HCT116 (cell line): ENCODE results near the gene C9orf152. TPM values are rescaled to one million over a fixed set of nuclear protein-coding genes. Genes with fewer than 3 reads are reported as not detected.

Experiments used
- ATAC-seq: fragments of 200-7000 bp; cut with Tn5 transposase; 2 replicates; pipeline ENCODE4 v1.9.1; 2020; ENCODE audit warnings: mild to moderate bottlenecking, moderate library complexity
- BruUV-seq: library from RNA; stranded (reverse); fragments of 400-500 nt; replicated peaks from 2 replicates; lab custom pipeline; 2021; lab: Mats Ljungman, UMichigan
- CTCF ChIA-PET: fragments of 300-600 bp; sonication (Branson Sonifier 250); formaldehyde crosslinking; loops from one replicate; lab custom pipeline; 2021; ENCODE audit warnings: antibody characterized with exemption; lab: Charles Lee
- POLR2A ChIA-PET: fragments of 300-600, 350-600 bp; sonication (Branson Sonifier 250); formaldehyde crosslinking; loops from one replicate; lab custom pipeline; 2021; ENCODE audit warnings: antibody characterized with exemption; lab: Charles Lee
- RAD21 ChIA-PET, 2 experiments: fragments of 300-600 bp; sonication (Branson Sonifier 250); formaldehyde crosslinking; loops; one replicate each; lab custom pipeline; 2023; ENCODE audit warnings: low total read pairs in 2 of 2; ENCODE audit not compliant: uncharacterized antibody in 2 of 2, unreplicated experiment in 2 of 2, low non-redundant PET in 1 of 2; lab: Charles Lee
- DNase-seq: peaks from one replicate; pipeline ENCODE4 v3.0.0-alpha.2; 2010; ENCODE audit warnings: low read depth, low spot score
- H2AFZ ChIP-seq: fragments of 200-600 bp; shearing (Covaris generic), sonication (generic); 2 replicates; pipeline ENCODE4 v1.6.1; 2017; ENCODE audit warnings: low read depth, mixed run types, mixed read lengths, antibody characterized with exemption, low read length; ENCODE audit not compliant: poor library complexity, severe bottlenecking
- H3K27ac ChIP-seq: 2 replicates; pipeline ENCODE4 v1.5.1; 2012; ENCODE audit warnings: low read depth, low read length
- H3K27me3 ChIP-seq: fragments of 200-600 bp; sonication (generic); 2 replicates; pipeline ENCODE4 v1.6.1; 2016; ENCODE audit warnings: mixed run types, low read length, mixed read lengths; ENCODE audit not compliant: insufficient read depth
- H3K36me3 ChIP-seq, 2 experiments: fragments of 200-500 bp in 1 of 2; fragments of 200-600 bp in 1 of 2; sonication (Bioruptor generic) in 1 of 2; sonication (generic) in 1 of 2; 2 replicates each; pipeline versions ENCODE4 v1.5.1 to v1.6.1; 2014 to 2016; ENCODE audit warnings: low read length in 2 of 2, inconsistent platforms in 1 of 2, mixed read lengths in 1 of 2, mixed run types in 1 of 2; ENCODE audit not compliant: insufficient read depth in 2 of 2, control insufficient read depth in 1 of 2
- H3K4me1 ChIP-seq, 2 experiments: fragments of 200-600 bp in 1 of 2; sonication (generic) in 1 of 2; 2 replicates each; pipeline versions ENCODE4 v1.5.1 to v1.6.1; 2012 to 2017; ENCODE audit warnings: low read length in 2 of 2, inconsistent platforms in 1 of 2, mild to moderate bottlenecking in 1 of 2, mixed read lengths in 1 of 2, mixed run types in 1 of 2, moderate library complexity in 1 of 2; ENCODE audit not compliant: insufficient read depth in 2 of 2, control insufficient read depth in 1 of 2
- H3K4me2 ChIP-seq: fragments of 200-600 bp; sonication (generic); 2 replicates; pipeline ENCODE4 v1.6.1; 2017; ENCODE audit warnings: mixed run types, low read length, mixed read lengths
- H3K4me3 ChIP-seq, 2 experiments: fragments of 200-600 bp in 1 of 2; sonication (generic) in 1 of 2; replicated peaks in 1 of 2; 2 replicates each; pipeline ENCODE4 v1.5.1; 2011 to 2016; ENCODE audit warnings: low read length in 2 of 2, control low read depth in 1 of 2, low read depth in 1 of 2, mild to moderate bottlenecking in 1 of 2, mixed read lengths in 1 of 2, mixed run types in 1 of 2
- H3K79me2 ChIP-seq: fragments of 200-600 bp; sonication (generic); 2 replicates; pipeline ENCODE4 v1.6.1; 2017; ENCODE audit warnings: mild to moderate bottlenecking, mixed run types, low read length, moderate library complexity, mixed read lengths; ENCODE audit not compliant: insufficient read depth
- H3K9ac ChIP-seq: fragments of 200-600 bp; sonication (generic); 2 replicates; pipeline ENCODE4 v1.6.1; 2016; ENCODE audit warnings: low read length, mixed read lengths
- H3K9me2 ChIP-seq: fragments of 200-600 bp; sonication (generic), shearing (Covaris generic); 2 replicates; pipeline ENCODE4 v1.6.1; 2017; ENCODE audit warnings: mixed run types, mild to moderate bottlenecking, moderate library complexity; ENCODE audit not compliant: insufficient read depth
- H3K9me3 ChIP-seq, 2 experiments: fragments of 200-500 bp in 1 of 2; fragments of 200-600 bp in 1 of 2; sonication (Bioruptor generic) in 1 of 2; sonication (generic) in 1 of 2; 2 replicates each; pipeline ENCODE4 v1.6.1; 2014 to 2017; ENCODE audit warnings: low read length in 2 of 2, mixed read lengths in 2 of 2, inconsistent platforms in 1 of 2, low read depth in 1 of 2, mild to moderate bottlenecking in 1 of 2, mixed run types in 1 of 2, moderate library complexity in 1 of 2; ENCODE audit not compliant: control insufficient read depth in 1 of 2, insufficient read depth in 1 of 2
- H4K20me1 ChIP-seq: fragments of 200-600 bp; sonication (generic), shearing (Covaris generic); 2 replicates; pipeline ENCODE4 v1.6.1; 2017; ENCODE audit warnings: mixed run types, mild to moderate bottlenecking, moderate library complexity; ENCODE audit not compliant: insufficient read depth
- EGR1 ChIP-seq: IDR thresholded peaks from 2 replicates; pipeline ENCODE4 v1.6.1; 2012; ENCODE audit warnings: low read depth
- FOSL1 ChIP-seq: IDR thresholded peaks from 2 replicates; pipeline ENCODE4 v1.6.1; 2012; ENCODE audit warnings: low read depth
- POLR2A ChIP-seq: IDR thresholded peaks from 2 replicates; pipeline ENCODE4 v1.7.0; 2011; ENCODE audit warnings: borderline replicate concordance; ENCODE audit not compliant: insufficient read depth, insufficient read length; ENCODE audit errors: extremely low read depth
- POLR2AphosphoS5 ChIP-seq: IDR thresholded peaks from 2 replicates; pipeline ENCODE4 v1.6.1; 2011; ENCODE audit warnings: mild to moderate bottlenecking, low read depth, low read length, moderate library complexity
- SIN3A ChIP-seq: IDR thresholded peaks from 2 replicates; pipeline ENCODE4 v1.6.1; 2012; ENCODE audit warnings: low read depth
- SRF ChIP-seq: IDR thresholded peaks from 2 replicates; pipeline ENCODE4 v1.6.1; 2012; ENCODE audit warnings: low read depth
- TCF7L2 ChIP-seq: IDR thresholded peaks from 2 replicates; pipeline ENCODE4 v1.7.0; 2011; ENCODE audit warnings: borderline replicate concordance, inconsistent platforms; ENCODE audit not compliant: insufficient read depth, insufficient read length; ENCODE audit errors: extremely low read depth
- ZFX ChIP-seq: fragments of 450-650 bp; IDR thresholded peaks from 2 replicates; pipeline ENCODE4 v1.6.1; 2017
- intact Hi-C: fragments of 100-400 bp; cut with micrococcal nuclease; formaldehyde crosslinking; loops from 2 replicates; pipeline ENCODE4 v1.10.0; 2022
- total RNA-seq: library from RNA; stranded (reverse); gene quantifications from one replicate; pipeline ENCODE4 v1.2.1, GENCODE V29; 2021; ENCODE audit not compliant: unreplicated experiment
- TF ChIP-seq, protein P1 (sequence below): IDR thresholded peaks from 2 replicates; pipeline ENCODE4 v1.6.1; 2012
- TF ChIP-seq, protein P2 (sequence below): IDR thresholded peaks from 2 replicates; pipeline ENCODE4 v1.6.1; 2011; ENCODE audit warnings: mild to moderate bottlenecking, low read length, moderate library complexity; ENCODE audit not compliant: insufficient replicate concordance; ENCODE audit errors: extremely low read depth

Gene C9orf152
- total RNA-seq, 1 experiment from 2014 or later: not detected

DNA sequence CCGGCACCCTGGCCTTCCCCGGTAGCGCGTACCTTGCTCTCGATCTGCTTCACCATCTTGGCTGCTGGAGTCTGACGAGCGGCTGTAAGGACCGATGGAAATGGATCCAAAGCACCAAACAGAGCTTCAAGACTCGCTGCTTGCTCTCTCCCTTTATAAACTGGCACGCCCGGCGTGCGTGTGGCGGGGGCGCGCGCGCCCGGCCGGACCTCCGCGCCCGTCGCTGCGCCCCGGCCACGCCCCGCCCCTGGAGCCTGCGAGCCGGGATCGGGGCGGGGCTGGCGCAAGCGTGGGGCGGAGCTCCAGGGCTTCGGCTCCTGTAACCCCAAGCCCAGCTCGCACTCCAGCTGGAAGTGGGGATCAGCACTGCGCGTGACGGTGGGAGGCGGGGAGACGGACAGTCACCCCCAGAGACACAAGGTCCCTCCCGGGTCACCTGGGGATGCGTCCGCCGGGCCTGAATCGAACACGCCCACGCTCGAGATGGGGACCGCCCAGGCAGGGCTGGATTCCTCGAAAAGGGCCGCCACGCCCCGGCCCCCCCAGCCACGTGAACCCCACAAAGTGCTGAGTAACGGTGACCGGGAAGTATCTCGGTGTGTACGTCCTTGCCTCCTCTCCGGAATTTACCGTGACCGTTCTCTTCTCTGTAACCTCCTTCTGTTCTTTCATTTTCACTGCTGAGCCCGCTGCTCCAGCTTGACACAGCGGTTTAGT lies 48.6 kb upstream of the C9orf152 start, which contains the start of gene TXN:
TSS of gene TXN (minus strand) at position 128 of the 717 bp plus-strand sequence. CDS start at position 56, 72 bp downstream.
- Histone ChIP-seq H3K9ac (peak within 1 kb of the TSS; percentile 94), H3K36me3 (no peaks in the 10 kb centered on the region; a peak in 1 of 4 replicates), H3K27ac (peak within 1 kb of the TSS; percentile 74), H3K27me3 (no peaks in the 10 kb centered on the region), H4K20me1 (peaks cover 37% of the 10 kb centered on the region; the same call in 1 of the 2 replicates), H3K4me2 (peak within 1 kb of the TSS; percentile 87), H2AFZ (peak within 1 kb of the TSS; percentile 31), H3K4me3 (peak within 1 kb of the TSS; percentile 76 to 86), H3K9me2 (no peaks in the 10 kb centered on the region), H3K4me1 (peaks cover 8 to 57% of the 10 kb centered on the region in 2 experiments)
- ATAC-seq (peak; percentile 83), DNase-seq (peak; percentile 51)
- BruUV-seq: no TSS peak
- ChIA-PET CTCF (interaction anchor here (1.0 to 1.4 kb wide), 2 partner anchors 171 to 367 kb away, joined by 3 to 4 read pairs; no protein-coding TSS in a partner anchor), POLR2A (interaction anchor here (0.6 to 2.9 kb wide), 18 partner anchors 10 to 467 kb away, joined by 3 to 23 read pairs (median 4); no protein-coding TSS in a partner anchor)
- intact Hi-C loops: loop anchor here (5.0 kb wide), 1 partner anchor 1304 kb away; no protein-coding TSS in a partner anchor
- TF ChIP-seq EGR1 (peak; percentile 96), SIN3A (peak; percentile 65), POLR2AphosphoS5 (peak; percentile 95), TCF7L2 (no peak), SRF (no peak), POLR2A (peak; percentile 99), ZFX (peak; percentile 66), FOSL1 (no peak)
- TF ChIP-seq, protein P1, sequence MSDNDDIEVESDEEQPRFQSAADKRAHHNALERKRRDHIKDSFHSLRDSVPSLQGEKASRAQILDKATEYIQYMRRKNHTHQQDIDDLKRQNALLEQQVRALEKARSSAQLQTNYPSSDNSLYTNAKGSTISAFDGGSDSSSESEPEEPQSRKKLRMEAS: peak; percentile 84
- TF ChIP-seq, protein P2, sequence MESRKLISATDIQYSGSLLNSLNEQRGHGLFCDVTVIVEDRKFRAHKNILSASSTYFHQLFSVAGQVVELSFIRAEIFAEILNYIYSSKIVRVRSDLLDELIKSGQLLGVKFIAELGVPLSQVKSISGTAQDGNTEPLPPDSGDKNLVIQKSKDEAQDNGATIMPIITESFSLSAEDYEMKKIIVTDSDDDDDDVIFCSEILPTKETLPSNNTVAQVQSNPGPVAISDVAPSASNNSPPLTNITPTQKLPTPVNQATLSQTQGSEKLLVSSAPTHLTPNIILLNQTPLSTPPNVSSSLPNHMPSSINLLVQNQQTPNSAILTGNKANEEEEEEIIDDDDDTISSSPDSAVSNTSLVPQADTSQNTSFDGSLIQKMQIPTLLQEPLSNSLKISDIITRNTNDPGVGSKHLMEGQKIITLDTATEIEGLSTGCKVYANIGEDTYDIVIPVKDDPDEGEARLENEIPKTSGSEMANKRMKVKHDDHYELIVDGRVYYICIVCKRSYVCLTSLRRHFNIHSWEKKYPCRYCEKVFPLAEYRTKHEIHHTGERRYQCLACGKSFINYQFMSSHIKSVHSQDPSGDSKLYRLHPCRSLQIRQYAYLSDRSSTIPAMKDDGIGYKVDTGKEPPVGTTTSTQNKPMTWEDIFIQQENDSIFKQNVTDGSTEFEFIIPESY: peak; percentile 26
- TF ChIP-seq, all 23 proteins: peak for 7
- H3K9me3 ChIP-seq: no peaks in the 10 kb centered on the region
- RAD21 ChIA-PET: no interaction called here
- H3K79me2 ChIP-seq: peaks cover 48% of the 10 kb centered on the region
